Ramos (cell line): ENCODE measurements around the gene ELN.

Experiments
- in situ Hi-C: fragments of 300-500 bp; cut with MboI; formaldehyde crosslinking; loops from one replicate; pipeline ENCODE4 v1.14.3; 2022; ENCODE audit warnings: low sequenced_read_pairs; ENCODE audit not compliant: unreplicated experiment

Gene ELN

DNA sequence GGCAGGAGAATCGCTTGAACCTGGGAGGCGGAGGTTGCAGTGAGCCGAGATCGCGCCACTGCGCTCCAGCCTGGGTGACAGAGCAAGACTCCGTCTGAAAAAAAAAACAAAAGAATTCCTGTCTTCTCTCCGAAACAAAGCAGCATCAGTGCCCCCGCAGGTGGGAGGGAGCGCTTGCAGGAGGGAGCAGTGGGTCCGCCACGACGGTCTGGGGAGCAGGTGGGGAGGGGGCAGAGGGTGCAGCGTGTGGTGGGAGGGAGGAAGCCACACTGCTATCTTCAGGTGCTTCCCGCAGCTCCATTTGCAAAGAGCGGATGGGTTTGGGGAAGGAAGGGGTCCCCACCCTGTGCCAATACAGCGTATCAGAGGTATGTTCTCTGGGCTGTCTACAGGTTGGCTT, 87.4 kb downstream of the ELN start:
- in situ Hi-C loops, result no loop called here

DNA sequence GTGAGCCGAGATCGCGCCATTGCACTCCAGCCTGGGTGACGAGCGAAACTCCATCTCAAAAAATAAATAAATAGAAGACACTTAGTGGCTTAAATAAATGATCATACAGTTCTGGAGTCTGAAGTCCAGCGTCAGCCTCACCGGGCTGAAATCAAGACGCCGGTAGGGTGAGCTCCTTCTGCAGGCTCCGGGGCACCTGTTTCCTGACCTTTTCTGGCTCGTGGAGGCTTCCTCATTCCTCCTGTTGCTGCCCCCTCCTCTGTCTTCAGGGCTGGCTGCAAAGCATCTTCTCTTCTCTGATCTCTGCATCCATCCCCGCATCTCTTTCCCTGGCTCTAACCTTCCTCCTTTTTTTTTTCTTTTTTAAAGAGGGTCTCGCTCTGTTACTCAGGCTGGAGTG, 88.4 kb downstream of the ELN start:
- in situ Hi-C loops, result no loop called here
